GM23248 (cell line): Measurements from ENCODE around the gene MEI1. TPM values are rescaled to one million over a fixed set of nuclear protein-coding genes. Genes with fewer than 3 reads are reported as not detected.

ENCODE experiments used
- DNase-seq: peaks from one replicate; pipeline ENCODE4 v3.0.0-alpha.2; 2015
- H2AFZ ChIP-seq: fragments of 200-600 bp; sonication (generic); 2 replicates; pipeline ENCODE4 v1.6.1; 2016; ENCODE audit warnings: antibody characterized with exemption
- H3F3A ChIP-seq: fragments of 200-600 bp; sonication (generic); 2 replicates; pipeline ENCODE4 v1.6.1; 2016; ENCODE audit warnings: mild to moderate bottlenecking, antibody characterized with exemption, mixed run types; ENCODE audit not compliant: insufficient read depth
- H3K27ac ChIP-seq: fragments of 200-600 bp; sonication (generic); 2 replicates; pipeline ENCODE4 v1.5.1; 2016; ENCODE audit warnings: mild to moderate bottlenecking
- H3K27me3 ChIP-seq: fragments of 200-600 bp; sonication (generic); replicated peaks from 2 replicates; pipeline ENCODE4 v1.6.1; 2016; ENCODE audit warnings: mild to moderate bottlenecking; ENCODE audit not compliant: insufficient read depth
- H3K36me3 ChIP-seq: fragments of 200-600 bp; sonication (generic); 2 replicates; pipeline ENCODE4 v1.6.1; 2016; ENCODE audit warnings: low read depth, mild to moderate bottlenecking
- H3K4me1 ChIP-seq: fragments of 200-600 bp; sonication (generic); 2 replicates; pipeline ENCODE4 v1.6.1; 2016; ENCODE audit warnings: mild to moderate bottlenecking; ENCODE audit not compliant: insufficient read depth
- H3K4me2 ChIP-seq: fragments of 200-600 bp; sonication (generic); one replicate; pipeline ENCODE4 v1.6.1; 2016; ENCODE audit warnings: mild to moderate bottlenecking; ENCODE audit not compliant: unreplicated experiment
- H3K4me3 ChIP-seq: fragments of 200-600 bp; sonication (generic); 2 replicates; pipeline ENCODE4 v1.5.1; 2016; ENCODE audit warnings: mild to moderate bottlenecking
- H3K79me2 ChIP-seq: fragments of 200-600 bp; sonication (generic); 2 replicates; pipeline ENCODE4 v1.6.1; 2016; ENCODE audit warnings: mild to moderate bottlenecking; ENCODE audit not compliant: insufficient read depth
- H3K9ac ChIP-seq: fragments of 200-600 bp; sonication (generic); 2 replicates; pipeline ENCODE4 v1.6.1; 2016; ENCODE audit warnings: mild to moderate bottlenecking
- H3K9me2 ChIP-seq: fragments of 200-600 bp; sonication (generic); 2 replicates; pipeline ENCODE4 v1.6.1; 2016; ENCODE audit warnings: mixed run types, mild to moderate bottlenecking, moderate library complexity; ENCODE audit not compliant: insufficient read depth
- H3K9me3 ChIP-seq: fragments of 200-600 bp; sonication (generic); one replicate; pipeline ENCODE4 v1.6.1; 2017; ENCODE audit warnings: low read depth
- H4K20me1 ChIP-seq: fragments of 200-600 bp; sonication (generic); 2 replicates; pipeline ENCODE4 v1.6.0; 2016; ENCODE audit not compliant: insufficient read depth
- EZH2 ChIP-seq: fragments of 200-600 bp; sonication (generic); IDR thresholded peaks from 2 replicates; pipeline ENCODE4 v1.6.1; 2018; ENCODE audit warnings: antibody characterized with exemption, mild to moderate bottlenecking; ENCODE audit not compliant: insufficient read depth, poor library complexity, severe bottlenecking
- EZH2phosphoT487 ChIP-seq: fragments of 200-600 bp; sonication (generic); IDR thresholded peaks from 2 replicates; pipeline ENCODE4 v1.6.1; 2018; ENCODE audit warnings: antibody characterized with exemption, moderate library complexity, mild to moderate bottlenecking, low read depth; ENCODE audit not compliant: insufficient read depth
- WGBS, 2 experiments: methylation state at CpG; one replicate each; pipeline ENCODE4 v1.1.6; 2015 to 2017; ENCODE audit warnings: low lambda C conversion rate in 2 of 2, low coverage in 1 of 2; ENCODE audit errors: missing lambda C conversion rate in 2 of 2; 5-methylcytosine and 5-hydroxymethylcytosine counted together
- in situ Hi-C: fragments of 300-500 bp; cut with MboI; formaldehyde crosslinking; loops from 2 replicates; pipeline ENCODE4 v1.15.0; 2020
- polyA plus RNA-seq: library from polyadenylated mRNA; unstranded; fragments of >200 nt; fragmentation: Nextera tagmentation; extraction: Ambion mirVana; gene quantifications from 2 replicates; pipeline ENCODE4 v1.2.1, GENCODE V29; 2016
- total RNA-seq: library from RNA; depleted of rRNA; stranded (reverse); fragments of >200 nt; shearing (Covaris generic); gene quantifications from 2 replicates; pipeline ENCODE4 v1.2.3, GENCODE V29; 2014

MEI1 gene
- total and polyA plus RNA-seq, 2 experiments from 2014 or later: 2.2 to 5.9 TPM

GRCh38 chr22:41676134-41676533, 23.2 kb upstream of the MEI1 start:
- no peaks in the 10 kb centered on the region for H3K9me3 ChIP-seq
- no peaks in the 10 kb centered on the region for H3K9me2 ChIP-seq
- no peak overlapping the region for H3K9ac ChIP-seq
- H4K20me1 ChIP-seq: no peaks in the 10 kb centered on the region
- H3K79me2 ChIP-seq: peaks cover 99% of the 10 kb centered on the region
- no peak overlapping the region for H3K27ac ChIP-seq
- no peaks in the 10 kb centered on the region for H3K27me3 ChIP-seq
- in situ Hi-C loops: no loop called here
- WGBS, 2 experiments: 85 to 89% methylated on average over 4 of the region's 4 CpGs
- no peak for DNase-seq
- H3K4me3 ChIP-seq: no peak overlapping the region
- no peaks in the 10 kb centered on the region; the same call in 1 of the 2 replicates for H3K4me1 ChIP-seq
- H3K36me3 ChIP-seq: peaks cover 24% of the 10 kb centered on the region
- no peak for TF ChIP-seq EZH2phosphoT487
- no peak for TF ChIP-seq EZH2
- 0 out of 2 replicates have a peak, but pooled peaks cover under 1% of the 10 kb centered on the region for H3F3A ChIP-seq
- no peak overlapping the region for H2AFZ ChIP-seq
- no peak overlapping the region for H3K4me2 ChIP-seq

GRCh38 chr22:41681616-41682015, 17.7 kb upstream of the MEI1 start:
- TF ChIP-seq EZH2phosphoT487 (no peak), EZH2 (no peak)
- H3K79me2 ChIP-seq: peaks cover 100% of the 10 kb centered on the region
- peak overlapping the region; percentile 65; the same call in 1 of the 2 replicates for H2AFZ ChIP-seq
- H3K4me2 ChIP-seq: peak overlapping the region; percentile 80
- 60 to 82% methylated on average over 14 of the region's 14 CpGs for WGBS, 2 experiments
- H3K9me2 ChIP-seq: no peaks in the 10 kb centered on the region
- peak overlapping the region; percentile 91 for H3K9ac ChIP-seq
- peaks cover 16% of the 10 kb centered on the region for H3K36me3 ChIP-seq
- DNase-seq: peak; percentile 24
- peaks cover 19% of the 10 kb centered on the region for H3K4me1 ChIP-seq
- in situ Hi-C loops: no loop called here
- peak overlapping the region; percentile 87 for H3K27ac ChIP-seq
- no peaks in the 10 kb centered on the region for H4K20me1 ChIP-seq
- no peaks in the 10 kb centered on the region for H3K27me3 ChIP-seq
- peaks cover 15% of the 10 kb centered on the region for H3F3A ChIP-seq
- peak overlapping the region; percentile 74 for H3K4me3 ChIP-seq
- no peaks in the 10 kb centered on the region for H3K9me3 ChIP-seq

- Histone ChIP-seq H3K27ac (peak overlapping the region; percentile 87), H3K4me3 (peak overlapping the region; percentile 74), H3K9me2 (no peaks in the 10 kb centered on the region), H3F3A (peaks cover 17% of the 10 kb centered on the region), H3K4me2 (peak overlapping the region; percentile 80), H3K36me3 (peaks cover 16% of the 10 kb centered on the region), H3K9me3 (no peaks in the 10 kb centered on the region), H3K79me2 (peaks cover 100% of the 10 kb centered on the region), H3K27me3 (no peaks in the 10 kb centered on the region), H4K20me1 (no peaks in the 10 kb centered on the region), H3K4me1 (peaks cover 24% of the 10 kb centered on the region), H3K9ac (peak overlapping the region; percentile 91), H2AFZ (peak overlapping the region; percentile 65)
- no peak for TF ChIP-seq EZH2
- no peak for TF ChIP-seq EZH2phosphoT487
- in situ Hi-C loops: no loop called here
- DNase-seq: peak; percentile 88
- WGBS, 2 experiments: 57 to 60% methylated on average over 47 to 50 of the region's 50 CpGs
Measured at GRCh38 chr22:41682033-41682807, 17.1 kb upstream of the MEI1 start.

- in situ Hi-C loops: no loop called here
- peak overlapping the region; percentile 74 for H3K4me3 ChIP-seq
Measured at GRCh38 chr22:41683052-41683451, 16.3 kb upstream of the MEI1 start.

More at GRCh38 chr22:41683052-41683451, 16.3 kb upstream of the MEI1 start:
- Histone ChIP-seq H3K4me1 (peaks cover 26% of the 10 kb centered on the region), H3K9ac (peak overlapping the region; percentile 91), H2AFZ (no peak overlapping the region), H3K27ac (peak overlapping the region; percentile 87), H3K27me3 (no peaks in the 10 kb centered on the region), H3K9me3 (no peaks in the 10 kb centered on the region), H3K36me3 (peaks cover 15% of the 10 kb centered on the region), H4K20me1 (no peaks in the 10 kb centered on the region), H3F3A (peaks cover 26% of the 10 kb centered on the region), H3K79me2 (peaks cover 100% of the 10 kb centered on the region), H3K4me2 (peak overlapping the region; percentile 80), H3K9me2 (no peaks in the 10 kb centered on the region)
- WGBS, 2 experiments: 78 to 79% methylated on average over 9 of the region's 9 CpGs
- no peak for TF ChIP-seq EZH2phosphoT487
- no peak for TF ChIP-seq EZH2
- DNase-seq: no peak
